GM19395 (cell line): ENCODE data around the gene NTNG2.

Experiments
- ATAC-seq: cut with Tn5 transposase; IDR thresholded peaks from one replicate; pipeline ENCODE4 v1.9.1; 2021; ENCODE audit warnings: mild to moderate bottlenecking, moderate library complexity; ENCODE audit not compliant: unreplicated experiment

The NTNG2 gene

DNA sequence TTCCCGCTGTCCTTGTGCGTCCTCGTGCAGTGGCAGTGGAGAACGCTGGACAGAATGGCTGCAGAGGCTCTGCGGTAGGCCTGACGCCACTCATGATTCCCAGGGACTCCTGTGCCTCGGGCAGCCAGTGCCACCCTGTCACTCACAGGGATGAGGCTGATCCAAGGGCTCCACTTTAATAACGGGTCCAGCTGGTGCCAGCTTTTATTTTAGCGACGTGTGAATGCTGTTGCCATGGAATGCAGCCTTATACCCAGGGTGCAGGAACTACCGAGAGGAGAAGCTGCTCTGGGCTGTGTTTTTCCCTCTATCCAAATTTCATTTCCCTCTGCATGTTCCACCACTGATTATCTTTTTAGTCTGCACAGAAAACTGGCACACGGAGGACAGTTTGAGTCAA lies 15.8 kb upstream of the NTNG2 start:
- no peak for ATAC-seq

DNA sequence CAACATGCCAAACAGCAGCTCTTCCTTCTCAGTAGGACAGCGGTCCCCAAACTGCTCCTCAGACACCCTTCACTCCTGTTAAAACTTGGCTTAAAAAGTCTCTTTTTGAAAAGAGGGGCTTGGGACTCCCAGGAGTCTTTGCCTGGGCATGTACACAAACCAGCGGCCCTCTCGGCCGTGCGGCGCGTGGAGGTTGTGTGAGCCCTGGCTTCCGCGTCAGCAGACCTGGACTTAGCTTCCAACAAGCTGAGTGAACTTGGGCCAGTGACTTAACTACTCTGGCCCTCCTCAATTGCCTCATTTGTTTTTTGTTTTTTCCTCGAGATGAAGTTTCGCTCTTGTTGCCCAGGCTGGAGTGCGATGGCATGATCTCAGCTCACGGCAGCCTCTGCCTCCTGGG lies 15.3 kb upstream of the NTNG2 start:
- no peak for ATAC-seq

DNA sequence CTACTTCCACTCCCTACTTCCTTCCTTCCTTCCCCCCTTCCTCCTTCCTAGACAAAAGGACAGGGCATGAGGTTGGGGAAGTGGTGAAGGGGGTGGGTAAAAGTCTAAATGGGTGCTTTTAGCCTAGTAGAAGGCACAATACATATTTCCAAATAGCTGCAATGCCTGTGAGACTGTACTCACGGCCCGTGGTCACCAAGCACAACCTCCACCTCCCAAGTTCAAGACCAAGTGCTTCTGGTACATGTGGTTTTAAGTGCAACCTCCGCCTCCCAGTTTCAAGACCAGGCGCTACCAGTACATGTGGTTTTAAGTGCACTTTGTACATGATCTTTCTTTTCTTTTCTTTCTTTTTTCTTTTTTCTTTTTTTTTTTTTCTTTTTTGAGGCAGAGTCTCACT lies 14.5 kb upstream of the NTNG2 start:
- ATAC-seq = no peak

DNA sequence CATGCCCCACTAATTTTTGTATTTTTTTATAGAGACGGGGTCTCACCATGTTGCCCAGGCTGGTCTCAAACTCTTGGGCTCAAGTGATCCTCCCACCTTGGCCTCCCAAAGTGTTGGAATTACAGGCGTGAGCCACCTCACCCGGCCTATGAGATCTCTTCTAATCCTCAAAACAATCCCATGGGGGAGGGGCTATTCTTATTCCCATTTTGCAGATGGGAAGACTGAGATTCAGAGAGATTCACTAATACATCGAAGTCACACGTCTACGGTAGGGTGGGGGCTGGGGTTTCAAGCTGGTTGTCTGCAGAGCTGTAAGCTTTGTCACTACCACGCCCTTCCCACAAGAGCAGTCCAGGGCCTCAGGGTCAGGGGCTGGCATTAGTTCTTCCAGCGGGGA lies 14.0 kb upstream of the NTNG2 start:
- no peak for ATAC-seq

DNA sequence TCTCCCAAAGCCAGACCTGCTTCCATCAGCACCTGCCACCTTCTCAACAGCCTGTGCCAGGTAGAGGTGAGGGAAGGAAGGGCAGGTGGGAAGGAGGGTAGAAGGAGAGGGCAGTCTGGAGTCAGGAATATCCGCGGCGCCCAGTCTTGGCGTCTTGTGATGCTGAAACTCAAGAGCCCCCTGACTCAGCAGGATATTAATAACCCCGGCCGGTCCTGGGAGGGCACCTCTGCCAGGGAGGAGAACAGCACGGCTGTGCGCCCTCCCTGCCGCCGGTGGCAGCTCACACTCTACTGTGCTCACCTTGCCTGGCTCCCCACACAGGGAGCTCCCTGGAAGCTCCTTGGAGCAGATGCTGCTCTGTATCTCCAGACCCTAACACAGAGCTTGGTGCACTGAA lies 11.6 kb upstream of the NTNG2 start:
- ATAC-seq = no peak

DNA sequence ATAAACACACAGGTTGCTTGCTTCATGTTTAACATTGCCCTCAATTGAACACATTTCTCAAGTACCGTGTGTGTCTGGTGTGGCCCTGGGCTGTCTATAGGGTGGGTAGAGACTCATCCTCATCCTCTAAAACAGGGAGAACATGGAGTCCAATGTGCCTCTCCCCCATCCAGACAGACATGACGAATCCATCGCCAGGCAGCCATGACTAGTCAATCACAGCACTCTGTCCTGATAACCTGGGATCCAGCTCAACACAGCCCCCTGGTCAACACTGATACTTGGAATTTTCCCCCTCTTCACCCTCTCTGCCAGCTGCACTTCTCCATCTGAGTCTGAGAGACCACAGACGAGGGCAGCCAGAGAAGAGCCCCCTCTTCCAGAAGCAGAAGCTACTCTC lies 10.7 kb upstream of the NTNG2 start:
- no peak for ATAC-seq

DNA sequence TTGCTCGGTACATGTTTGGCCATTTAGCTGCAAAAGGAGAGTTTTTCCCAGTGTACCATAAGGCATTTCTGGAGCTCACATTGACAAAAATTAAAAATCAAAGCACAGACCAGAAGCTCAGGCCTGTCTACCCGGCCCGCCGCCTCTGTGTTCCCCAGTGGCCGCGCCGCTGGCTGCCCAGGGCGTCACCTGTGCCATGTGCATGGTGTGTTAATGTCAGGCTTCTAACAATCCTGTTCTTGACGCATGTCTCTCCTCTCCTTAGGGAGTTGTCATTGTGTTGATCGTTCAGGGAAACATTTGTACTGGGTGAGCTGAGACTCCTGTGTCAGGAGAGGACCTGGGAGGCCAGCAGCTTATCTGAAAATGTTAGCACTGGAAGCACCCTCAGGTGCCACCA lies 9.6 kb upstream of the NTNG2 start:
- ATAC-seq = no peak

DNA sequence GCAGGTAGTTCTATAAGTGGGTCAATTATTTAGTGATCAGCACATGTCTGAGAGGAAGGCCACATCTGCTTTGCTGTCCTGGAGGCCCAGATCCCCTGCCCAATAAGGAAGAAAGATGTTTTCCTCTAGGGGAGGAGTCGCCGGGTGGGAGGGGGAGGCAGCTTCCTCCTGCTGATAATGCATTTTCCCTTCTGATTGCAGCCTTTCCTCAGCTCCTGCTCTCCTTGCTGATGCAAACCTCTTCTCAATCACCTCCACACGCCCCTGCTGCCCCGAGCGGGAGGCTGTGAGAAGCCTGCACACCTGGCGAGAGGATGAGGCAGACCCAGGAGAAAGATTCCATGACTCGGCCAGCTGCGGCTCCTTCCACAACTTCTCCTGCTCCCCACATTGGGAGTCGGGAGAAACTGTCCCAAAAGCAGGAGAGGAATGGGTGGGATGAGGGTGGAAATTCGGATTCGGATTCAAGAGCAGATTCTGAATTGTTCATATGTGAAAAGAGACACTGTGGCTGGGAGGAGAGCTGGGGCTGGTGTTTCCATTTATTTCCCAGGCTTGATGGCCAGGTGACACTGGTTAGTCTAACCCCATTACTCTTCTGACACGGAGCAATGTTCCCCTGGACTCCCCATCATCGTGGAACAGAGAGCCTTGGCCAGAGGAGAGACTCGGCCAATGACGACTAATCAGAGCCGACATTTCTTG lies 6.8 kb upstream of the NTNG2 start:
- ATAC-seq = no peak

DNA sequence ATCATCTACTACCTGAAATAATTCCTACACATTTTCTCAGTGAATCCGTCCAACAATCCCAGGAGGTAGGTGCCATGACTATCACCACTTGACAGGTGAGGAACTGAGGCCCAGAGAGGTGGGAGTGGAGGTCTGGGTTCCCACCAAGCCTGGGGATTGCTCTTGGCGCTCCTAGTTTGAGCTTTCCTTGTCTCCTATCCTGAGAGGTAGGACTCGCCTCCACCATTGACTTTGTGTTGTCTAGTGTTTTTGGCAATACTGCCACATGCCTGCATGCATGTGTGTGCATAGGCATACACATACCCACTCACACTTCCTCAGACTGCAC lies 6.3 kb upstream of the NTNG2 start:
- ATAC-seq = no peak

DNA sequence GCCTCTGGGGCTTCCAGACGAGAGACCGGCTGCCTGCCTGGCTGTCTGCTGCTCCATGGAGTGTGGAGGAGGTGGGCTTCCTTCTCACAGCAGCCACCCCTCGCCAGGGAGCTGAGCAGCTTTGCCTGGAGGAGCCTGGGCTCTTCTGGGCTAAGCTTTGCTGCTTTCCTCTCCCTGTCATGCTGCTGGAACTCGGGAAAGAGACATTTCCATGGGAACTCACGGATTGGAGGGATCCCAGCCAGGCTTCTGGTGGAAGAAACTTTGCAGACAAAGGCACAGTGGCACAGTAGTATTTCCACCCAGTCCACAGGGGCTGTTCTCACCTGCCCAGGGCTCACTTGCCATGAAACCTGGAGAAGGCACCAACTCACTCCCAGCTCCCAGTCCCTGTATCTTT lies 5.6 kb upstream of the NTNG2 start:
- ATAC-seq = no peak

DNA sequence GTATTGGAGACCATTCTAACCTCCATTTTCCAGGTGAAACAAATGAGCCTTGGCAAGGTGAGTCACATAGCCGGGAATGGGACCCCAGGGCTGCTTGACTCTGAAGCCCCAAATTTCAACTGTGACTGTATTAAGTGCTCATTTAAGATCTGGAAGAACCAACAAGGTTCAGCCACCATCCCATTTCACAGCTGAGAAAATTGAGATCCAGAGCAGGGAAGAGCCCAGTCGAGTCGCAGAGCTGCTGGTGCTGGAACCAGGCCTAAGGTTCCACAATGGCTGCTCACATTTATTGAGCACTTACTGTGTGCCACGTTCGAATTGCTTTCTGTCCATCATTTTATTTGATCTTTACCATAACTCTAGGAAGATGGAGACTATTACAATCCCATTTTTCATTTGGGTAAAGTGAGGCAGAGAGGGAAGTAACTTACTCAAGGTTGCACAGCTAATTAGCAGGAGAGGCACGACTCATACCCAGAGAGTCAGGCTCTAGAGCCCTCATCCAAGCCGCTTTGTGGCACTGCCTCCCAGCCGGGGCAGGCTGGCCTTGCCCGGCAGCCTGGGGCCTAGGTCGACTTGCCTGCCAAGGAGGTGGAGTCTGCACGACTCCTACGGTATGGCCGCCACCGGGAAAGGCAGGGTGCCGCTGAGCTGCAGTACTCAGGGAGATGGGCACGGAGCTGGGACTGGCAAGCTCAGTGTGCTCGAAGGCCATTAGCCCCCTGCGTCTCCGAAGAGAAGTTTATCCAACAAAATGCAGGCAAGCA lies 4.3 kb upstream of the NTNG2 start:
- ATAC-seq = no peak

DNA sequence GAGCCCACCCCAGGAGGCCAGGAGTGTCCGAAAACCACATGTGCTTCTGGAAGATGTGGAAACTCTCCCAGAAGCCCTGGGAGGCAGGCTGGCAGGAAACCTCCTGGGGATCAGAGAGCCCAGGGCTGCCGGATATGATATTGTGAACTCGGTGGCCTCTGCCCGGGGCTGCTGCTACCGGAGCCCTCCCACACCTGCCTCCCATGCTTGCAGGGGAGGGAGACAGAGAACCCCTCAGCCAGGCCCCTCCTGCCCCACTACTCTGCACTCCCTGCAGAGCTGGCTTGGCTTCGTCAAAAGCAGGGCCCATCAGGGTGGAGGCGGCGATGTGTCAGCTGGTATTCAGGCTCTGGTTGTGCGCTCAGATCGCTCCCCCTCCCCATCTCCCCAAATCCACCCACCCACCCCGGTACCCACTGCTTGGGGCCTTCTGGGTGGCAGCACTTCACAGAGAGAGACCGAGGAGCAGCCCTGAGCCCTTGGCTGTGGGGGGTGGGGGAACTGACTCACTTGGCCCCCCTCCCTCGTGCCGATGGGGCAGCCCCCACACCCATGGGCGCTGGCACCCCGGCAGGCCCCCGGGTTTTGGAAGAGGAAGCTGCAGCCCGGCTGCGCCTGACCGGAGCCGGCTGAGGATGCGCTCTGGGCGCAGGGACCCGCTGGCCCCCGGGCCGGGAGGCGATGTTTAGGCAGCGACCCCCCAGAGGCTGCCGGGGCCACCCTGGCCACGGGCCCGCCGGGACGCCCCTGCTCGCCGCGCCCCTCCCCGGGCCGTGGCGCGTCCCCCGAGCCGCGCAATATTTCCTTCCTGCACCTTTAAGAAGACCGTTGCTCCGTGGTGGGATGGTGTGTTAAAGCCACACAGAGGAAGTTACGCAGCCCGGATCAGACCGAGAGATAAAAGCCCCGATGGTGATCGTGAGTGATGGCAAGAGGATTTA lies 786 bp upstream of the NTNG2 start:
- ATAC-seq = no peak

DNA sequence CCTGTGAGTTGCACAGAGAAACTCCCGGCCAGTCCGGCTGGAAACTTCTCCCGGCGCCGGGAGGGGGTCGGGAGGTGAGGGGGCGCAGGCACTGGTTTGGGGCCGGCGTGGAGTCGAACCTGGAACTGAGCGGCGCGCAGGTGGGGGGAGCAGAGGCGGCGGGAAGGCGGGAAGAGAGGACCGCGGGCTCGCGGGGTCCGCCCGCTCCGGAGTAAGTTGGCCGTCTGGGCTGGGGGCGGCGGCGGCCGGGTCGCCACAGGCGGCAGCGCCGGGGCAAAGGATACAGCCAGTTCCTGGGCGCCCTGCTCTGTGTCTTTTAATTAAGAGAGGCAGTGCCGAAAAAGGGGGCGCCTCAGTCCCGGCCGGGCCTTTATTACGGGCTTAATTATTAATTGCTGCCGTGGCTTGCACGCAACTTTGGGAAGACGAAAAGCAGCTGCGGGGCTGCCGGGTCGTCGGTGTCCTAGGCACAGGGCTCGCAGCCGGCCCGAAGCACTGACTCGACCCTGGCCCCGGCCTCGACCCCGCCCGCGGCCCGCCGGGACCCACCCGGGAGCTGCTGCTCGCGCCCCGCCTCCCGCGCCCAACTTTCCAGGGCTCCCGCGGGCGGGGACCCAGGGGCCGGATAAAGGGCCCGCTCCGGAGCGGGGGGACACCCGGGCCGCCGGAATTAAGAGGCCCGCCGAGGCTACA lies 1.1 kb downstream of the NTNG2 start:
- no peak for ATAC-seq

DNA sequence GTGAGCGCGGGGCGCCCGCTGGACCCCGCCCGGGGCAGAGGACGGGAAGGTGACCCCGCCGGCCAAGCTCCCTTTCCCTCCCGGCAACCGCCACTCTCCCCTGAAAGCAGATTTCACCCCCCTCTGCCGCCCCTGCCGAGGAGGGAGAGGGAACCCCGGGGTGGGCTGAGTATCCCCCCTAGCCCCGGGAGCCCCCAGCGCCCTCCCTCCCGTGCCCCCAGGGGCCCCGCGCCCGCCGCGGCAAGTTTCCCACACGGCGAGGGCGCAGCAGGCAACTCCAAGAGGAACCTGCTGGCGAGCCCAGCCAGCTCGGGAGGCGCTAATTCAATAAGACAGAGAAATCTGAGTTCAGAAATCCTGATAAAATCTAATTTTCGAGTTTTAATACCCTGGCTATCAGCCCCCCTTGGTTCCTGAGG lies 1.6 kb downstream of the NTNG2 start:
- no peak for ATAC-seq

DNA sequence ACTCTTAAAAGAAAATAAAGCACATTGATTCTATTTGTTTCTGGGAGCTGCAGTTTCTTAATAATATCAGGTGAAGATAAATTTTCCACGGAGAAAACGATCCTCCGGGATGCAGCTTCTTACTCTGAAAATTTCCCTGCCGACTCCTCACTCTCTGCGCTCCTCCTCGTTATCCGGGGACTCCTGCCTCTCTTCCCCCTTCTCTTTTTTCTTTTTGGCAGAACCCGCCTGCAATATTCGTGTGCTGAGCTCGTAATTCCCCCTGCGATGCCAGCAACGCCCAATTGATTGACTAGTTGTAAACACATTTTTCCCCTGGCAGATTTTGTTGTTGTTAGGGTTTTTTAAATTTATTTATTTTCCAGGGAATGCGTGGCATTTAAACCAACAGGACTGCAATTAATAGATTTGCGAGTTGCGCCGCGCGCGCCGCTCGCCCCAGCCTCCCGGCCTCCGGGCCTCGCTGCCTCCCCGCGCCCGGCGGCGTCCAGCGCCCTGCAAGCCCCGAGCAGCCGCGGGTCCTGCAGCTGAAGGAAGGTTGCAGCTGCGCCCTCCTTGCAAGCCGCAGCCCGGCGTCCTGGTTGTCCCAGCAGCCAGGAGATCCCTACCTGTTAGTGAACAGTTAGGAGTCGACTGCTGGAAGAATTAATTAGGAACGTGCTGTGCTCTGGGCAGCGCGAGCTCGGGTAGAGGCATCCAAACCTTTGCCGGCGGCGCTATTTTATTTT lies 2.2 kb downstream of the NTNG2 start:
- no peak for ATAC-seq

DNA sequence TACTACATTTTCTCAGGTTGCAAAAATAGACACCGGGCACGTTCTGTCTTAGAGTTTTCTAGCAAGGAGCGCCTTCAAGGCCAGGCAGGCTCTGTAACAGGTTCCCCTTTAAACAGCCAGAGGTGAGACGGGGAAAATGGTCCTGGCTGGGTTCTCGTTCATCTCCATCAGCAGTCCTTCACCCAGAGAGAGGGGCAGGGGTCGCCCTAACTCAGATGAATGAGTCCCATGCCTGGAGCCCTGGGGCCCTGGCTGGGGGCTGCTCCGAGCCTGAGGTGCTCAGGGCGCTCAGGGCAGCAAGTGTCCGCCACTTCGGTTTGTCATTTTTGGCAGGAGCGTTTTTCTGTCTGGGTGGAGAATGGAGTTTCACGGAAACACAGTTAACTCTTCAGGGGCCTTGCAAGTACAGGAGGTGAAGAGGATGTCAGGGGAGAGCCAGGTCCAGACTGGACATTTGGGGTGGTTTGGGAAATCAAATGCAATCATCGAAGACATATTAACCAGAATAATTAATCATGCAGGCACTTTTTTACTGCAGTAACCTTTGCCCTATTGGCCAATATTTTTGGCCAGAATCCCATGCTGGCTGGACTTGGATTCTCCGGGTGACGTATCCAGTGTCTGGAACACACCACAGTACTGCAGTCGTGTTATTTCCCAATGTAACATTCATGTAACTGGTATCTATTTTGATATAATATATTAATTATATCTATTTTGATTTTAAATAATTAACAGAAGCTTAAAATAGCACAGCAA lies 2.9 kb downstream of the NTNG2 start:
- no peak for ATAC-seq

DNA sequence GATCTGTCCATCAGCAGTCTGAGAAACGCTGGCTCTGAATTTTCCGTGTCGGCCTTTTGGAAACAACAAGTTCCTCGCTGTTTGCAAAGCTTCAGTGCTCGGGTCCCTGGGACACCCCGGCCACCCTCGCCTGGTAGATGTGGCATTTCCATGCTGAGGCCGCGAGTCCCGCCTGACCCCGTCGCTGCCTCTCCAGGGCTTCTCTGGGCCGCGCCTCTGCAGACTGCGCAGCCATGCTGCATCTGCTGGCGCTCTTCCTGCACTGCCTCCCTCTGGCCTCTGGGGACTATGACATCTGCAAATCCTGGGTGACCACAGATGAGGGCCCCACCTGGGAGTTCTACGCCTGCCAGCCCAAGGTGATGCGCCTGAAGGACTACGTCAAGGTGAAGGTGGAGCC lies 4.7 kb downstream of the NTNG2 start:
- no peak for ATAC-seq

DNA sequence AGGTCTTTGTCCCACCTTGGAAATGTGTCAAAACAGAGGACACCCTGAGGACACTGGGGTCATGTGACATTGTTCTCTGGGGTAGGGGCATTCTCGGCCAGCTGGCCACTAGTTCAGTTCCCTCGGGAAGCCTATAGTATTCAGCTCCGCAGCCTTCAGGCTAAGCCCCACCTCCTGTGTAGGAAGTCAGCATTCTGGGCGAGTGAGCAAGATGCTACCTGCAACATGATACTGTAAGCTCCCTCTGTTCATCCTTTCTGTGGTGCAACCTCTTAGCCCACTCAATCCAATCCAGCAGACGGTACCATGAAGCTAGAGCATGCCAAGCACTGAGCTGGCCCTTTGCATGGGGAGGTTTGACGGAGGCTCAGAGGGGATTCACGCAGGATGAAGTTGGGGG lies 5.3 kb downstream of the NTNG2 start:
- ATAC-seq = no peak

DNA sequence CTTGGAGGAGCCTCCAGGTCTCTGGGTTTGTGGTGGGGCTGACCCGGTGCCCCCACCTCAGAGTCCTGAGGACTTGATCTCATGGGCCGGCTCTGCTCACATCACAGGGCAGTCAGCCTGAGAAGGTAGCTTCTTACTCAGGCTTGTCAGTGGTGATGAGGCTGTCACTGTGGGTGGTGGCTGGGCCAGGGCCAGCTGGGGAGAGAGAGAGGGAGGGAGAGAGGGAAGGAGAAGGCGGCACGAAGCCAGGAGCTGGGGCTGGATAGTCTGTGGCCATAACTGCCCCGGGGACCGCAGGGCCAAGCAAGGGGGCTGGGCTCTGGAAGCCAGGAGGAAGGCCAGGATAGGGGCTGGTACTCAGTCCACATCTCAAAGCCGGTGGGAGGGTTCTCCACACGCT lies 6.5 kb downstream of the NTNG2 start:
- ATAC-seq = no peak

DNA sequence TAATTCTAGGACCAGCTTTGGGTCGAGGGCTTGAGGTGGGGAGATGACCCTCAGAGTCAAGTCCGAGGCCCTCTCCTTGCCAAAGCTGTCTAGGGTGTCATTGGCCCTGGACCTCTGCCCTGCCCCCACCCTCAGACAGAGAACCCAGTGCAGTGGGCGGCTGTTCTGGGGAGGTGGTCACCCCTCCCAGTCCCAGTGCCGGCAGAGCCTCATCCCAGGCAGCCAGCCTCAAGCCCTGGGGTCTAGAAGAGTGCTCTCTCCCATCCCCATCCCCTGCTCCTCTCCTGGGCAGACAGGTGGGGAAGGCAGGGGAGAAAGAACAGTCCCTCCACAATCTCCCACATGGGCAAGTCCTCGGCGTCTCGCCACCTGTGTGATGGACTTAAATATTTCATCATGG lies 7.0 kb downstream of the NTNG2 start:
- ATAC-seq = no peak
